Stimulated activated naive CD8-positive, alpha-beta T cell treated with anti-CD3 and anti-CD28 coated beads, Interleukin-15, Interleukin-2, amounts not matched to agents 100 ng/mL and 50 ng/mL, for 24 hours (primary cell): ENCODE results near the gene TENM4.

Source experiments
- H3K27ac Mint-ChIP-seq: one replicate; pipeline ENCODE4 v1.8.0; 2021; ENCODE audit warnings: mild to moderate bottlenecking, mixed read lengths
- H3K27me3 Mint-ChIP-seq: one replicate; pipeline ENCODE4 v1.8.0; 2021; ENCODE audit warnings: mixed read lengths
- H3K36me3 Mint-ChIP-seq: one replicate; pipeline ENCODE4 v1.8.0; 2021; ENCODE audit warnings: low read depth, mixed read lengths
- H3K4me1 Mint-ChIP-seq: one replicate; pipeline ENCODE4 v1.8.0; 2021; ENCODE audit warnings: low read depth, mixed read lengths
- H3K4me3 Mint-ChIP-seq: one replicate; pipeline ENCODE4 v1.8.0; 2021; ENCODE audit warnings: mild to moderate bottlenecking, mixed read lengths
- H3K9me3 Mint-ChIP-seq: one replicate; pipeline ENCODE4 v1.8.0; 2021; ENCODE audit warnings: mixed read lengths

TENM4 gene

GRCh38 chr11:79417069-79417920, 23.5 kb downstream of the TENM4 start:
- H3K4me1 Mint-ChIP-seq: no peaks in the 10 kb centered on the region
- H3K4me3 Mint-ChIP-seq: no peak overlapping the region
- H3K27me3 Mint-ChIP-seq: no peaks in the 10 kb centered on the region
- H3K9me3 Mint-ChIP-seq: peaks cover 4% of the 10 kb centered on the region
- no peak overlapping the region for H3K27ac Mint-ChIP-seq
- no peaks in the 10 kb centered on the region for H3K36me3 Mint-ChIP-seq

- no peaks in the 10 kb centered on the region for H3K36me3 Mint-ChIP-seq
- no peak overlapping the region for H3K4me3 Mint-ChIP-seq
- H3K27me3 Mint-ChIP-seq: no peaks in the 10 kb centered on the region
- no peak overlapping the region for H3K27ac Mint-ChIP-seq
- peaks cover 4% of the 10 kb centered on the region for H3K9me3 Mint-ChIP-seq
- no peaks in the 10 kb centered on the region for H3K4me1 Mint-ChIP-seq
These were observed 24.9 kb downstream of the TENM4 start for GRCh38 chr11:79415912-79416311.

- H3K9me3 Mint-ChIP-seq: peaks cover 4% of the 10 kb centered on the region
- no peaks in the 10 kb centered on the region for H3K27me3 Mint-ChIP-seq
- H3K36me3 Mint-ChIP-seq: no peaks in the 10 kb centered on the region
- no peak overlapping the region for H3K4me3 Mint-ChIP-seq
- no peak overlapping the region for H3K27ac Mint-ChIP-seq
- no peaks in the 10 kb centered on the region for H3K4me1 Mint-ChIP-seq
These were observed 25.4 kb downstream of the TENM4 start for GRCh38 chr11:79415411-79415810.

GRCh38 chr11:79414644-79415317, 26.0 kb downstream of the TENM4 start:
- Mint-ChIP-seq H3K4me3 (no peak overlapping the region), H3K27ac (no peak overlapping the region), H3K9me3 (peaks cover 4% of the 10 kb centered on the region), H3K4me1 (no peaks in the 10 kb centered on the region), H3K36me3 (no peaks in the 10 kb centered on the region), H3K27me3 (no peaks in the 10 kb centered on the region)

- H3K9me3 Mint-ChIP-seq: peaks cover 4% of the 10 kb centered on the region
- H3K27ac Mint-ChIP-seq: no peak overlapping the region
- H3K27me3 Mint-ChIP-seq: no peaks in the 10 kb centered on the region
- no peak overlapping the region for H3K4me3 Mint-ChIP-seq
- H3K36me3 Mint-ChIP-seq: no peaks in the 10 kb centered on the region
- no peaks in the 10 kb centered on the region for H3K4me1 Mint-ChIP-seq
These were observed 26.8 kb downstream of the TENM4 start for GRCh38 chr11:79414041-79414440.

- Mint-ChIP-seq H3K9me3 (peaks cover 4% of the 10 kb centered on the region), H3K4me3 (no peak overlapping the region), H3K36me3 (no peaks in the 10 kb centered on the region), H3K27ac (no peak overlapping the region), H3K27me3 (no peaks in the 10 kb centered on the region), H3K4me1 (no peaks in the 10 kb centered on the region)
These were observed 27.6 kb downstream of the TENM4 start for GRCh38 chr11:79413268-79413667.

GRCh38 chr11:79412761-79413160, 28.1 kb downstream of the TENM4 start:
- no peak overlapping the region for H3K27ac Mint-ChIP-seq
- peaks cover 3% of the 10 kb centered on the region for H3K9me3 Mint-ChIP-seq
- H3K4me3 Mint-ChIP-seq: no peak overlapping the region
- no peaks in the 10 kb centered on the region for H3K36me3 Mint-ChIP-seq
- no peaks in the 10 kb centered on the region for H3K4me1 Mint-ChIP-seq
- H3K27me3 Mint-ChIP-seq: no peaks in the 10 kb centered on the region

GRCh38 chr11:79409330-79409729, 31.5 kb downstream of the TENM4 start:
- Mint-ChIP-seq H3K36me3 (no peaks in the 10 kb centered on the region), H3K27me3 (no peaks in the 10 kb centered on the region), H3K27ac (no peak overlapping the region), H3K4me1 (no peaks in the 10 kb centered on the region), H3K4me3 (no peak overlapping the region), H3K9me3 (no peaks in the 10 kb centered on the region)

- Mint-ChIP-seq H3K9me3 (no peaks in the 10 kb centered on the region), H3K27me3 (peaks cover 7% of the 10 kb centered on the region), H3K36me3 (no peaks in the 10 kb centered on the region), H3K4me3 (no peak overlapping the region), H3K27ac (no peak overlapping the region), H3K4me1 (no peaks in the 10 kb centered on the region)
These were observed 34.5 kb downstream of the TENM4 start for GRCh38 chr11:79406376-79406775.

- no peaks in the 10 kb centered on the region for H3K4me1 Mint-ChIP-seq
- no peaks in the 10 kb centered on the region for H3K9me3 Mint-ChIP-seq
- peaks cover 7% of the 10 kb centered on the region for H3K27me3 Mint-ChIP-seq
- no peak overlapping the region for H3K27ac Mint-ChIP-seq
- no peak overlapping the region for H3K4me3 Mint-ChIP-seq
- no peaks in the 10 kb centered on the region for H3K36me3 Mint-ChIP-seq
These were observed 36.0 kb downstream of the TENM4 start for GRCh38 chr11:79404806-79405205.

GRCh38 chr11:79404325-79404724, 36.5 kb downstream of the TENM4 start:
- Mint-ChIP-seq H3K27me3 (peaks cover 7% of the 10 kb centered on the region), H3K36me3 (no peaks in the 10 kb centered on the region), H3K4me3 (no peak overlapping the region), H3K9me3 (no peaks in the 10 kb centered on the region), H3K27ac (no peak overlapping the region), H3K4me1 (no peaks in the 10 kb centered on the region)

- no peaks in the 10 kb centered on the region for H3K9me3 Mint-ChIP-seq
- peaks cover 7% of the 10 kb centered on the region for H3K27me3 Mint-ChIP-seq
- H3K4me1 Mint-ChIP-seq: no peaks in the 10 kb centered on the region
- H3K27ac Mint-ChIP-seq: no peak overlapping the region
- H3K36me3 Mint-ChIP-seq: no peaks in the 10 kb centered on the region
- no peak overlapping the region for H3K4me3 Mint-ChIP-seq
These were observed 37.0 kb downstream of the TENM4 start for GRCh38 chr11:79403839-79404238.

GRCh38 chr11:79402912-79403311, 37.9 kb downstream of the TENM4 start:
- Mint-ChIP-seq H3K4me3 (no peak overlapping the region), H3K4me1 (no peaks in the 10 kb centered on the region), H3K36me3 (no peaks in the 10 kb centered on the region), H3K27ac (no peak overlapping the region), H3K9me3 (no peaks in the 10 kb centered on the region), H3K27me3 (peaks cover 7% of the 10 kb centered on the region)

- H3K4me1 Mint-ChIP-seq: no peaks in the 10 kb centered on the region
- H3K36me3 Mint-ChIP-seq: no peaks in the 10 kb centered on the region
- no peaks in the 10 kb centered on the region for H3K9me3 Mint-ChIP-seq
- H3K27ac Mint-ChIP-seq: no peak overlapping the region
- H3K27me3 Mint-ChIP-seq: peaks cover 7% of the 10 kb centered on the region
- H3K4me3 Mint-ChIP-seq: no peak overlapping the region
These were observed 40.0 kb downstream of the TENM4 start for GRCh38 chr11:79400717-79401330.

- no peaks in the 10 kb centered on the region for H3K9me3 Mint-ChIP-seq
- H3K27me3 Mint-ChIP-seq: peaks cover 7% of the 10 kb centered on the region
- H3K36me3 Mint-ChIP-seq: no peaks in the 10 kb centered on the region
- H3K4me1 Mint-ChIP-seq: no peaks in the 10 kb centered on the region
- no peak overlapping the region for H3K27ac Mint-ChIP-seq
- no peak overlapping the region for H3K4me3 Mint-ChIP-seq
These were observed 40.6 kb downstream of the TENM4 start for GRCh38 chr11:79400206-79400605.
